NT2/D1 (cell line): ENCODE data around the gene RPS6KA5.

ENCODE experiments used
- SUZ12 ChIP-seq: IDR thresholded peaks from 2 replicates; pipeline ENCODE4 v1.6.1; 2011; ENCODE audit not compliant: insufficient read length, insufficient read depth; ENCODE audit errors: extremely low read depth
- YY1 ChIP-seq: IDR thresholded peaks from 2 replicates; pipeline ENCODE4 v1.6.1; 2011; ENCODE audit not compliant: insufficient read length, insufficient read depth
- ZNF274 ChIP-seq: IDR thresholded peaks from 2 replicates; pipeline ENCODE4 v1.6.1; 2011; ENCODE audit warnings: mild to moderate bottlenecking, low read depth, low read length

DNA sequence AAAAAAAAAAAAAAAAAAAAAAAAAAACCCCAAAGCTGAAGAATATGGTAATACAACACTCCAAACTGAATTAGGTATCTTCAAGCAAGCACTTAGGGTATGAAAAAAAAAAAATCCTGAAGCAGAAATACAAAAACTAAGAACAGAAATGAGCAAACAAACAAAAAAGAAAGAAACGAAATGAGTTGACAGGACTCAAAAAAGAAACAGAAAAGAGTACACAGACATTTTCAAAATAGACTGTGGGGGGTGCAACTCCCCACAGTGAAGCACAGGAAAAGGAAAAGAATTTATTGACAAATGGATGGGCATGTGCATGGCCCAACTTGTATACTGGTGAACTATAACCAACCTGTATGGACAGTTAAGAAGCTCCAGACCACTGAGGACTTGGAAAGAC, 24.6 kb downstream of the RPS6KA5 start:
- TF ChIP-seq YY1, result no peak
- no peak for TF ChIP-seq ZNF274
- no peak for TF ChIP-seq SUZ12
